Hepatocyte (in vitro differentiated cells): ENCODE results near the gene GJD4.

ENCODE experiments used
- EZH2 ChIP-seq: fragments of 200-600 bp; sonication (generic); IDR thresholded peaks from 2 replicates; pipeline ENCODE4 v1.6.1; 2016; ENCODE audit warnings: antibody characterized with exemption, mild to moderate bottlenecking, borderline replicate concordance
- TF ChIP-seq, protein P1 (sequence below): fragments of 200-600 bp; sonication (generic); IDR thresholded peaks from 2 replicates; pipeline ENCODE4 v1.5.1; 2016; ENCODE audit warnings: antibody characterized with exemption, mild to moderate bottlenecking; ENCODE audit not compliant: poor library complexity

DNA sequence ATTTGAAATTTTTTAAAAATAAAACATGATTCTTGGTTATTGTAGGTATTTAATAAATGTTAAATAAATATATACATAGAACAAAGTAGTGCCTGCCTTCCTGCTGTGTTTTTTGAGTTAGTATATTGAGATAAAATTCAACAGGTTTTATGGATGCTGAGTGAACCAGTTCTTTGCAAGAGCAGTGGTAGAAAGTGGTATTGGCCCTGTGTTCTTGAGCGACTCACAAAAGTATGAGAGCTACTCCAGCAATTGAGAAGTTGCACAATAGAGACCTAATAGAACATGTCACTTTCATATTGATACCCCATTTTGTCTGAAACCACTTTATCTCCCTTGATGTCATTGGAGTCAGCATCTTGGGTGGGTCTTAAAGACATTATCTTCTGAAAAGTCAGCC, 32.6 kb upstream of the GJD4 start:
- TF ChIP-seq, protein P1, sequence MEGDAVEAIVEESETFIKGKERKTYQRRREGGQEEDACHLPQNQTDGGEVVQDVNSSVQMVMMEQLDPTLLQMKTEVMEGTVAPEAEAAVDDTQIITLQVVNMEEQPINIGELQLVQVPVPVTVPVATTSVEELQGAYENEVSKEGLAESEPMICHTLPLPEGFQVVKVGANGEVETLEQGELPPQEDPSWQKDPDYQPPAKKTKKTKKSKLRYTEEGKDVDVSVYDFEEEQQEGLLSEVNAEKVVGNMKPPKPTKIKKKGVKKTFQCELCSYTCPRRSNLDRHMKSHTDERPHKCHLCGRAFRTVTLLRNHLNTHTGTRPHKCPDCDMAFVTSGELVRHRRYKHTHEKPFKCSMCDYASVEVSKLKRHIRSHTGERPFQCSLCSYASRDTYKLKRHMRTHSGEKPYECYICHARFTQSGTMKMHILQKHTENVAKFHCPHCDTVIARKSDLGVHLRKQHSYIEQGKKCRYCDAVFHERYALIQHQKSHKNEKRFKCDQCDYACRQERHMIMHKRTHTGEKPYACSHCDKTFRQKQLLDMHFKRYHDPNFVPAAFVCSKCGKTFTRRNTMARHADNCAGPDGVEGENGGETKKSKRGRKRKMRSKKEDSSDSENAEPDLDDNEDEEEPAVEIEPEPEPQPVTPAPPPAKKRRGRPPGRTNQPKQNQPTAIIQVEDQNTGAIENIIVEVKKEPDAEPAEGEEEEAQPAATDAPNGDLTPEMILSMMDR, result no peak
- no peak for TF ChIP-seq EZH2
